SK-N-SH (cell line): Measurements from ENCODE around the gene FOCAD. TPM values are rescaled to one million over a fixed set of nuclear protein-coding genes. Genes with fewer than 3 reads are reported as not detected.

Experiments used
- CTCF ChIA-PET: fragments of 300-600, 350-600 bp; formaldehyde crosslinking; extraction: SDS; loops from one replicate; lab custom pipeline; 2021; lab: Yijun Ruan, JAX
- POLR2A ChIA-PET: fragments of 350-600 bp; sonication (Branson Sonifier 250); formaldehyde crosslinking; extraction: SDS; loops from one replicate; lab custom pipeline; 2020; ENCODE audit warnings: antibody characterized with exemption, inconsistent platforms; lab: Yijun Ruan, JAX
- DNase-seq: peaks from one replicate; pipeline ENCODE4 v3.0.0; 2012
- H2AFZ ChIP-seq: fragments of 200-600 bp; sonication (generic); 2 replicates; pipeline ENCODE4 v1.8.1; 2016; ENCODE audit warnings: antibody characterized with exemption, mild to moderate bottlenecking, low read depth
- H3F3A ChIP-seq: fragments of 200-600 bp; sonication (generic); replicated peaks from 2 replicates; pipeline ENCODE3; 2016; ENCODE audit warnings: antibody characterized with exemption, mild to moderate bottlenecking; ENCODE audit not compliant: insufficient read depth
- H3K27ac ChIP-seq, 2 experiments: fragments of 200-500 bp in 1 of 2; fragments of 200-600 bp in 1 of 2; sonication (Bioruptor generic) in 1 of 2; sonication (generic), shearing (Covaris generic) in 1 of 2; 2 replicates each; pipeline versions ENCODE4 v1.5.1 to v1.6.1; 2014 to 2016; ENCODE audit warnings: low read depth in 2 of 2, inconsistent platforms in 1 of 2, low read length in 1 of 2, mild to moderate bottlenecking in 1 of 2, mixed read lengths in 1 of 2
- H3K27me3 ChIP-seq: fragments of 200-600 bp; sonication (generic), shearing (Covaris generic); 2 replicates; pipeline ENCODE4 v1.6.1; 2016; ENCODE audit warnings: mixed run types; ENCODE audit not compliant: insufficient read depth
- H3K36me3 ChIP-seq, 2 experiments: fragments of 200-500 bp in 1 of 2; fragments of 200-600 bp in 1 of 2; sonication (Bioruptor generic) in 1 of 2; sonication (generic) in 1 of 2; replicated peaks in 1 of 2; 2 replicates each; pipeline versions ENCODE3 to v1.5.1; 2014 to 2016; ENCODE audit warnings: low read length in 1 of 2, mild to moderate bottlenecking in 1 of 2; ENCODE audit not compliant: insufficient read depth in 2 of 2, control insufficient read depth in 1 of 2
- H3K4me1 ChIP-seq, 2 experiments: fragments of 200-500 bp in 1 of 2; fragments of 200-600 bp in 1 of 2; sonication (Bioruptor generic) in 1 of 2; sonication (generic), shearing (Covaris generic) in 1 of 2; 2 replicates each; pipeline versions ENCODE4 v1.5.1 to v1.6.1; 2014 to 2016; ENCODE audit warnings: low read depth in 1 of 2, low read length in 1 of 2, mixed run types in 1 of 2; ENCODE audit not compliant: insufficient read depth in 2 of 2, control insufficient read depth in 1 of 2
- H3K4me2 ChIP-seq: fragments of 200-600 bp; sonication (generic), shearing (Covaris generic); 2 replicates; pipeline ENCODE4 v1.6.1; 2017; ENCODE audit warnings: mixed run types
- H3K4me3 ChIP-seq, 2 experiments: fragments of 200-500 bp in 1 of 2; fragments of 200-600 bp in 1 of 2; sonication (Bioruptor generic) in 1 of 2; sonication (generic), shearing (Covaris generic) in 1 of 2; 2 replicates each; pipeline versions ENCODE4 v1.5.1 to v1.8.1; 2014 to 2016; ENCODE audit warnings: low read depth in 2 of 2, inconsistent platforms in 1 of 2, low read length in 1 of 2, mild to moderate bottlenecking in 1 of 2, mixed read lengths in 1 of 2, moderate library complexity in 1 of 2
- H3K79me2 ChIP-seq: fragments of 200-600 bp; sonication (generic); 2 replicates; pipeline ENCODE4 v1.8.1; 2017; ENCODE audit warnings: mild to moderate bottlenecking; ENCODE audit not compliant: insufficient read depth
- H3K9ac ChIP-seq: fragments of 200-600 bp; sonication (generic); 2 replicates; pipeline ENCODE4 v1.6.1; 2017; ENCODE audit warnings: mixed run types
- H3K9me2 ChIP-seq: fragments of 200-600 bp; sonication (generic); 2 replicates; pipeline ENCODE4 v1.6.1; 2017; ENCODE audit warnings: mixed run types
- H3K9me3 ChIP-seq: fragments of 200-600 bp; sonication (generic); 2 replicates; pipeline ENCODE4 v1.6.1; 2017; ENCODE audit warnings: mixed run types, mild to moderate bottlenecking, moderate library complexity
- H4K20me1 ChIP-seq: fragments of 200-600 bp; sonication (generic); 2 replicates; pipeline ENCODE4 v1.6.1; 2017; ENCODE audit warnings: mild to moderate bottlenecking, mixed run types; ENCODE audit not compliant: insufficient read depth
- EP300 ChIP-seq, 2 experiments: IDR thresholded peaks; 2 replicates each; pipeline versions ENCODE4 v1.4.0 to v1.6.1; 2012; ENCODE audit warnings: borderline replicate concordance in 1 of 2, low read depth in 1 of 2, low read length in 1 of 2
- GABPA ChIP-seq: IDR thresholded peaks from 2 replicates; pipeline ENCODE4 v1.4.0; 2012; ENCODE audit warnings: low read depth, mild to moderate bottlenecking
- MEF2A ChIP-seq: IDR thresholded peaks from 2 replicates; pipeline ENCODE4 v1.4.0; 2012; ENCODE audit warnings: low read depth, borderline replicate concordance
- NFIC ChIP-seq: IDR thresholded peaks from 2 replicates; pipeline ENCODE4 v1.4.0; 2012; ENCODE audit warnings: borderline replicate concordance
- NRF1 ChIP-seq: IDR thresholded peaks from 2 replicates; pipeline ENCODE4 v1.6.1; 2012; ENCODE audit warnings: low read depth, mild to moderate bottlenecking, low read length
- POLR2AphosphoS5 ChIP-seq: IDR thresholded peaks from 2 replicates; pipeline ENCODE4 v1.6.1; 2012; ENCODE audit warnings: low read depth, low read length
- RAD21 ChIP-seq: IDR thresholded peaks from 2 replicates; pipeline ENCODE4 v1.6.1; 2012; ENCODE audit warnings: mild to moderate bottlenecking, low read length
- RCOR1 ChIP-seq: fragments of 150-350 bp; IDR thresholded peaks from 2 replicates; pipeline ENCODE4 v1.6.1; 2017; ENCODE audit warnings: antibody characterized with exemption, low read length
- RFX5 ChIP-seq: IDR thresholded peaks from 2 replicates; pipeline ENCODE4 v1.6.1; 2012; ENCODE audit warnings: mild to moderate bottlenecking, improper control_type of control experiment, low read length
- RXRA ChIP-seq: IDR thresholded peaks from 2 replicates; pipeline ENCODE4 v1.4.0; 2012; ENCODE audit warnings: low read depth, mild to moderate bottlenecking, borderline replicate concordance
- USF1 ChIP-seq: IDR thresholded peaks from 2 replicates; pipeline ENCODE4 v1.4.0; 2012; ENCODE audit warnings: low read depth, borderline replicate concordance
- USF2 ChIP-seq: fragments of 150-350 bp; IDR thresholded peaks from 2 replicates; pipeline ENCODE4 v1.6.1; 2017; ENCODE audit warnings: antibody characterized with exemption, low read length, low read depth, borderline replicate concordance
- WGBS: methylation state at CpG from one replicate; pipeline ENCODE4 v1.1.6; 2017; ENCODE audit warnings: low lambda C conversion rate; 5-methylcytosine and 5-hydroxymethylcytosine counted together
- polyA plus RNA-seq, 3 experiments: library from polyadenylated mRNA; depleted of rRNA; stranded (reverse); fragments of >200 nt; gene quantifications; 2 replicates each; pipeline ENCODE4 v1.2.3, GENCODE V29; 2012
- TF ChIP-seq, protein P1 (sequence below): IDR thresholded peaks from 2 replicates; pipeline ENCODE4 v1.6.1; 2012; ENCODE audit warnings: mild to moderate bottlenecking, low read depth, low read length, moderate library complexity

The FOCAD gene
- polyA plus RNA-seq, 1 of the 3 experiments (the other 2 are of a cell fraction) = 15.8 TPM

GRCh38 chr9:20962536-20963225, 278.6 kb downstream of the FOCAD start:
- no peaks in the 10 kb centered on the region for H4K20me1 ChIP-seq

More at GRCh38 chr9:20962536-20963225, 278.6 kb downstream of the FOCAD start:
- Histone ChIP-seq H3K9me2 (no peaks in the 10 kb centered on the region), H3K79me2 (no peaks in the 10 kb centered on the region; the same call in 1 of the 2 replicates), H3F3A (no peaks in the 10 kb centered on the region), H2AFZ (no peak overlapping the region), H3K27ac (no peak overlapping the region), H3K4me1 (no peaks in the 10 kb centered on the region), H3K9ac (no peak overlapping the region), H3K9me3 (no peaks in the 10 kb centered on the region), H3K36me3 (peaks cover 2 to 7% of the 10 kb centered on the region in 2 experiments), H3K4me2 (no peak overlapping the region), H3K27me3 (no peaks in the 10 kb centered on the region), H3K4me3 (no peak overlapping the region)
- DNase-seq = no peak
- CTCF ChIA-PET = interaction anchor here (1.4 kb wide), 1 partner anchor 338 kb away, joined by 4 read pairs; no protein-coding TSS in a partner anchor
- POLR2A ChIA-PET = no interaction called here
- 94% methylated on average over 4 of the region's 4 CpGs for WGBS
- no peak for TF ChIP-seq NFIC
- no peak for TF ChIP-seq GABPA
- TF ChIP-seq USF2 = no peak
- TF ChIP-seq NRF1 = no peak
- TF ChIP-seq MEF2A = no peak
- TF ChIP-seq USF1 = no peak
- no peak for TF ChIP-seq EP300 (IDR thresholded peaks at IDR 0.05; ENCODE audit: borderline replicate concordance in 1 of 2, low read depth in 1 of 2, low read length in 1 of 2)
- TF ChIP-seq, protein P1, sequence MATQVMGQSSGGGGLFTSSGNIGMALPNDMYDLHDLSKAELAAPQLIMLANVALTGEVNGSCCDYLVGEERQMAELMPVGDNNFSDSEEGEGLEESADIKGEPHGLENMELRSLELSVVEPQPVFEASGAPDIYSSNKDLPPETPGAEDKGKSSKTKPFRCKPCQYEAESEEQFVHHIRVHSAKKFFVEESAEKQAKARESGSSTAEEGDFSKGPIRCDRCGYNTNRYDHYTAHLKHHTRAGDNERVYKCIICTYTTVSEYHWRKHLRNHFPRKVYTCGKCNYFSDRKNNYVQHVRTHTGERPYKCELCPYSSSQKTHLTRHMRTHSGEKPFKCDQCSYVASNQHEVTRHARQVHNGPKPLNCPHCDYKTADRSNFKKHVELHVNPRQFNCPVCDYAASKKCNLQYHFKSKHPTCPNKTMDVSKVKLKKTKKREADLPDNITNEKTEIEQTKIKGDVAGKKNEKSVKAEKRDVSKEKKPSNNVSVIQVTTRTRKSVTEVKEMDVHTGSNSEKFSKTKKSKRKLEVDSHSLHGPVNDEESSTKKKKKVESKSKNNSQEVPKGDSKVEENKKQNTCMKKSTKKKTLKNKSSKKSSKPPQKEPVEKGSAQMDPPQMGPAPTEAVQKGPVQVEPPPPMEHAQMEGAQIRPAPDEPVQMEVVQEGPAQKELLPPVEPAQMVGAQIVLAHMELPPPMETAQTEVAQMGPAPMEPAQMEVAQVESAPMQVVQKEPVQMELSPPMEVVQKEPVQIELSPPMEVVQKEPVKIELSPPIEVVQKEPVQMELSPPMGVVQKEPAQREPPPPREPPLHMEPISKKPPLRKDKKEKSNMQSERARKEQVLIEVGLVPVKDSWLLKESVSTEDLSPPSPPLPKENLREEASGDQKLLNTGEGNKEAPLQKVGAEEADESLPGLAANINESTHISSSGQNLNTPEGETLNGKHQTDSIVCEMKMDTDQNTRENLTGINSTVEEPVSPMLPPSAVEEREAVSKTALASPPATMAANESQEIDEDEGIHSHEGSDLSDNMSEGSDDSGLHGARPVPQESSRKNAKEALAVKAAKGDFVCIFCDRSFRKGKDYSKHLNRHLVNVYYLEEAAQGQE = no peak
- TF ChIP-seq POLR2AphosphoS5 = no peak
- no peak for TF ChIP-seq RFX5
- no peak for TF ChIP-seq RCOR1
- TF ChIP-seq RAD21 = no peak
- no peak for TF ChIP-seq RXRA
